OCI-LY7 (cell line): ENCODE results near the gene SLC16A6.

Source experiments
- EZH2phosphoT487 ChIP-seq: fragments of 200-600 bp; sonication (generic); IDR thresholded peaks from 2 replicates; pipeline ENCODE4 v1.6.1; 2018; ENCODE audit warnings: low read depth, borderline replicate concordance, mild to moderate bottlenecking, mixed run types, antibody characterized with exemption, low read length, moderate library complexity, mixed read lengths
- TF ChIP-seq, protein P1 (sequence below): fragments of 200-600 bp; sonication (generic); conservative IDR thresholded peaks from 2 replicates; pipeline ENCODE4 v1.5.1; 2014; ENCODE audit warnings: mild to moderate bottlenecking, antibody characterized with exemption, low read length, moderate library complexity, mixed read lengths

- TF ChIP-seq, protein P1, sequence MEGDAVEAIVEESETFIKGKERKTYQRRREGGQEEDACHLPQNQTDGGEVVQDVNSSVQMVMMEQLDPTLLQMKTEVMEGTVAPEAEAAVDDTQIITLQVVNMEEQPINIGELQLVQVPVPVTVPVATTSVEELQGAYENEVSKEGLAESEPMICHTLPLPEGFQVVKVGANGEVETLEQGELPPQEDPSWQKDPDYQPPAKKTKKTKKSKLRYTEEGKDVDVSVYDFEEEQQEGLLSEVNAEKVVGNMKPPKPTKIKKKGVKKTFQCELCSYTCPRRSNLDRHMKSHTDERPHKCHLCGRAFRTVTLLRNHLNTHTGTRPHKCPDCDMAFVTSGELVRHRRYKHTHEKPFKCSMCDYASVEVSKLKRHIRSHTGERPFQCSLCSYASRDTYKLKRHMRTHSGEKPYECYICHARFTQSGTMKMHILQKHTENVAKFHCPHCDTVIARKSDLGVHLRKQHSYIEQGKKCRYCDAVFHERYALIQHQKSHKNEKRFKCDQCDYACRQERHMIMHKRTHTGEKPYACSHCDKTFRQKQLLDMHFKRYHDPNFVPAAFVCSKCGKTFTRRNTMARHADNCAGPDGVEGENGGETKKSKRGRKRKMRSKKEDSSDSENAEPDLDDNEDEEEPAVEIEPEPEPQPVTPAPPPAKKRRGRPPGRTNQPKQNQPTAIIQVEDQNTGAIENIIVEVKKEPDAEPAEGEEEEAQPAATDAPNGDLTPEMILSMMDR: no peak; the same call in 1 of the 2 replicates
- TF ChIP-seq EZH2phosphoT487: no peak
These were observed 1.7 kb upstream of the SLC16A6 start for GRCh38 chr17:68292689-68293040.
